Astrocyte (in vitro differentiated cells and primary cell): ENCODE data around the gene LIMS2. TPM values are rescaled to one million over a fixed set of nuclear protein-coding genes. Genes with fewer than 3 reads are reported as not detected.

Source experiments
- DNase-seq: peaks from one replicate; pipeline ENCODE4 v3.0.0-alpha.2; 2010; ENCODE audit warnings: low read depth
- FAIRE-seq: peaks from 2 replicates; lab custom pipeline; 2011; peaks lifted over from hg19 to GRCh38; lab: Jason Lieb, UNC
- H2AFZ ChIP-seq: 2 replicates; pipeline ENCODE4 v1.6.0; 2012; ENCODE audit warnings: low read depth, low read length, inconsistent platforms
- H3K27ac ChIP-seq: 2 replicates; pipeline ENCODE4 v1.5.1; 2011; ENCODE audit warnings: low read depth, low read length, inconsistent platforms
- H3K27me3 ChIP-seq: 2 replicates; pipeline ENCODE4 v1.6.0; 2011; ENCODE audit warnings: low read length, inconsistent platforms; ENCODE audit not compliant: insufficient read depth
- H3K36me3 ChIP-seq: 2 replicates; pipeline ENCODE4 v1.5.1; 2011; ENCODE audit warnings: low read length, inconsistent platforms; ENCODE audit not compliant: insufficient read depth
- H3K4me1 ChIP-seq: 2 replicates; pipeline ENCODE4 v1.5.1; 2011; ENCODE audit warnings: low read length, inconsistent platforms; ENCODE audit not compliant: insufficient read depth
- H3K4me2 ChIP-seq: 2 replicates; pipeline ENCODE4 v1.6.0; 2012; ENCODE audit warnings: low read length, inconsistent platforms
- H3K4me3 ChIP-seq: 2 replicates; pipeline ENCODE4 v1.5.1; 2011; ENCODE audit warnings: low read depth, mild to moderate bottlenecking, low read length, inconsistent platforms; ENCODE audit not compliant: insufficient read depth
- H3K79me2 ChIP-seq: 2 replicates; pipeline ENCODE4 v1.6.0; 2012; ENCODE audit warnings: mild to moderate bottlenecking, low read length, inconsistent platforms; ENCODE audit not compliant: insufficient read depth
- H3K9ac ChIP-seq: 2 replicates; pipeline ENCODE4 v1.6.0; 2012; ENCODE audit warnings: mild to moderate bottlenecking, low read length, inconsistent platforms
- H3K9me3 ChIP-seq: 2 replicates; pipeline ENCODE4 v1.5.1; 2012; ENCODE audit warnings: low read depth, mild to moderate bottlenecking, low read length, inconsistent platforms; ENCODE audit not compliant: insufficient read depth
- H4K20me1 ChIP-seq: 2 replicates; pipeline ENCODE4 v1.6.0; 2012; ENCODE audit warnings: low read length, inconsistent platforms; ENCODE audit not compliant: insufficient read depth
- H3K27ac Mint-ChIP-seq: one replicate; pipeline ENCODE4 v1.8.0; 2021; ENCODE audit warnings: mild to moderate bottlenecking, mixed read lengths; ENCODE audit not compliant: unreplicated experiment
- H3K27me3 Mint-ChIP-seq: one replicate; pipeline ENCODE4 v1.8.0; 2021; ENCODE audit warnings: low read depth, mixed read lengths; ENCODE audit not compliant: unreplicated experiment
- H3K36me3 Mint-ChIP-seq: one replicate; pipeline ENCODE4 v1.8.0; 2021; ENCODE audit warnings: low read depth, mixed read lengths; ENCODE audit not compliant: unreplicated experiment
- H3K4me1 Mint-ChIP-seq: one replicate; pipeline ENCODE4 v1.8.0; 2021; ENCODE audit warnings: low read depth, mixed read lengths; ENCODE audit not compliant: unreplicated experiment
- H3K4me3 Mint-ChIP-seq: one replicate; pipeline ENCODE4 v1.8.0; 2021; ENCODE audit warnings: mild to moderate bottlenecking, moderate library complexity, mixed read lengths; ENCODE audit not compliant: unreplicated experiment
- H3K9me3 Mint-ChIP-seq: one replicate; pipeline ENCODE4 v1.8.0; 2021; ENCODE audit warnings: mild to moderate bottlenecking, mixed read lengths; ENCODE audit not compliant: unreplicated experiment
- CTCF ChIP-seq: IDR thresholded peaks from 2 replicates; pipeline ENCODE4 v1.5.1; 2011; ENCODE audit warnings: low read depth, mild to moderate bottlenecking, inconsistent platforms, low read length, moderate library complexity; ENCODE audit not compliant: insufficient read depth
- EZH2 ChIP-seq: IDR thresholded peaks from 2 replicates; pipeline ENCODE4 v1.6.1; 2012; ENCODE audit warnings: mild to moderate bottlenecking, low read length, inconsistent platforms; ENCODE audit not compliant: insufficient read depth
- total RNA-seq: library from RNA; stranded (reverse); gene quantifications from 2 replicates; pipeline ENCODE4 v1.2.1, GENCODE V29; 2021

LIMS2 gene
- total RNA-seq, 1 donor from 2014 or later, result 73.3 TPM

GRCh38 chr2:127644066-127645025, 31.0 kb downstream of the LIMS2 start:
- Mint-ChIP-seq H3K27ac (no peak overlapping the region), H3K4me3 (no peak overlapping the region), H3K27me3 (no peaks in the 10 kb centered on the region), H3K9me3 (no peaks in the 10 kb centered on the region), H3K36me3 (peaks cover 1% of the 10 kb centered on the region), H3K4me1 (peaks cover 20% of the 10 kb centered on the region)
- Histone ChIP-seq H3K9ac (no peak overlapping the region), H3K9me3 (no peaks in the 10 kb centered on the region), H2AFZ (no peak overlapping the region), H3K27ac (no peak overlapping the region), H3K4me3 (no peak overlapping the region), H3K4me1 (peaks cover 14% of the 10 kb centered on the region), H3K27me3 (no peaks in the 10 kb centered on the region), H3K36me3 (no peaks in the 10 kb centered on the region), H3K4me2 (no peak overlapping the region), H4K20me1 (no peaks in the 10 kb centered on the region), H3K79me2 (no peaks in the 10 kb centered on the region)
- DNase-seq (no peak), FAIRE-seq (no peak)
- TF ChIP-seq EZH2, result no peak

DNA sequence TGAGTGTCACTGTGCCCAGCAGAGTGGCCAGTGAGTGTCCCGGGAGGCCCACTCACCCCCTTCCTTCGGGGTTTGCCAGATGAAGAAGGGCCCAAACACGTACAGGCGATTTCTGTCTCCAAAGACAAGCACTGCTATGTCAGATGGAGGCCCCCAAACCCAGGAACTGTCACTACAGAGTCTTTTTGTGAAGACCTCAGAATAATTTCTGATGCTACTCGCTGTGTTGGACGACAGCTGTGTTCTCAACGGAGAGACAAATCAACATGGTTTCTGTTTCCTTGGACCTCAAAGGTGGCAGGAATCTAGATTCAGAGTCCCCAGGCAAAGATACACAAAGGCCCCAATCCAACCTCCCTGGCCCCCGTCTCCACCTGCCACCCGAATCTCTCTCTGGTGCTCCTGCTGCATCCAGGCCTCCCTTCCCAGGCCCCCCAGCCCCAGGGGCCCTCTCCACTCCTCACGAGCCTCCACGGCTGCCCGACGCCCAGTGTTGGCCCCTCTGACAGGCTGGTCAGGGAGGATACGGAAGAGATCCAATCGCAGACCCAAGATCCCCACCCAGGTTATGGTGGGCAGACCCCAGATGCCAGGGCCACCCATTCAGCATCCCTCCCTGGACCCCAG, 31.8 kb downstream of the LIMS2 start:
- FAIRE-seq (no peak), DNase-seq (no peak)
- H3K27ac Mint-ChIP-seq, result peak overlapping the region; percentile 47

More for the DNA sequence above, 31.8 kb downstream of the LIMS2 start:
- H3K4me2 ChIP-seq, result no peak overlapping the region
- H3K9ac ChIP-seq, result no peak overlapping the region
- H3K4me1 Mint-ChIP-seq, result peaks cover 20% of the 10 kb centered on the region
- H3K27me3 Mint-ChIP-seq, result no peaks in the 10 kb centered on the region
- H3K4me3 ChIP-seq, result no peak overlapping the region
- H3K27me3 ChIP-seq, result no peaks in the 10 kb centered on the region
- H3K4me3 Mint-ChIP-seq, result peak overlapping the region; percentile 50
- no peak overlapping the region for H2AFZ ChIP-seq
- H3K9me3 ChIP-seq, result no peaks in the 10 kb centered on the region
- H3K4me1 ChIP-seq, result peaks cover 14% of the 10 kb centered on the region
- H3K9me3 Mint-ChIP-seq, result no peaks in the 10 kb centered on the region
- H3K36me3 Mint-ChIP-seq, result peaks cover 1% of the 10 kb centered on the region
- TF ChIP-seq EZH2 (no peak), CTCF (no peak)
- H3K27ac ChIP-seq, result no peak overlapping the region
- H4K20me1 ChIP-seq, result no peaks in the 10 kb centered on the region
- no peaks in the 10 kb centered on the region for H3K79me2 ChIP-seq
- no peaks in the 10 kb centered on the region for H3K36me3 ChIP-seq
